Neural progenitor cell (in vitro differentiated cells): Measurements from ENCODE around the gene C2.

Source experiments
- EZH2 ChIP-seq: fragments of 200-600 bp; sonication (generic); IDR thresholded peaks from 2 replicates; pipeline ENCODE4 v1.6.1; 2017; ENCODE audit warnings: antibody characterized with exemption, mild to moderate bottlenecking, moderate library complexity
- EZH2phosphoT487 ChIP-seq: fragments of 200-600 bp; sonication (generic); IDR thresholded peaks from 2 replicates; pipeline ENCODE4 v1.6.1; 2017; ENCODE audit warnings: antibody characterized with exemption
- TF ChIP-seq, protein P1 (sequence below): fragments of 200-600 bp; sonication (generic); IDR thresholded peaks from 2 replicates; pipeline ENCODE4 v1.5.1; 2017; ENCODE audit warnings: antibody characterized with exemption, mild to moderate bottlenecking

DNA sequence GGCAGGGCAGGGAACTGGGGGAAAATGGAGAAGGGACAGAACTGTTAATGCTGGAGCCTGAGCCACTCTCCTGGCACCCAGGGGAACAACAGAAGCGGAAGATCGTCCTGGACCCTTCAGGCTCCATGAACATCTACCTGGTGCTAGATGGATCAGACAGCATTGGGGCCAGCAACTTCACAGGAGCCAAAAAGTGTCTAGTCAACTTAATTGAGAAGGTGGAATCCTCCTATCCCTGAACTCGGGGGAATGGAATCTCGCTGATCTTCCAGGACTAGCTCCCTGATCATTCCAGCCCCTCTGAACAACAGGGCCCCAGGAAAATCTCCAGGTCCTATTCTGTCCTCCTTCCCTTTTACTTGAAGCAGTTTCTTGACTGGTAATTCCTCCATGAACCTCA, 20.3 kb downstream of the C2 start:
- TF ChIP-seq, protein P1, sequence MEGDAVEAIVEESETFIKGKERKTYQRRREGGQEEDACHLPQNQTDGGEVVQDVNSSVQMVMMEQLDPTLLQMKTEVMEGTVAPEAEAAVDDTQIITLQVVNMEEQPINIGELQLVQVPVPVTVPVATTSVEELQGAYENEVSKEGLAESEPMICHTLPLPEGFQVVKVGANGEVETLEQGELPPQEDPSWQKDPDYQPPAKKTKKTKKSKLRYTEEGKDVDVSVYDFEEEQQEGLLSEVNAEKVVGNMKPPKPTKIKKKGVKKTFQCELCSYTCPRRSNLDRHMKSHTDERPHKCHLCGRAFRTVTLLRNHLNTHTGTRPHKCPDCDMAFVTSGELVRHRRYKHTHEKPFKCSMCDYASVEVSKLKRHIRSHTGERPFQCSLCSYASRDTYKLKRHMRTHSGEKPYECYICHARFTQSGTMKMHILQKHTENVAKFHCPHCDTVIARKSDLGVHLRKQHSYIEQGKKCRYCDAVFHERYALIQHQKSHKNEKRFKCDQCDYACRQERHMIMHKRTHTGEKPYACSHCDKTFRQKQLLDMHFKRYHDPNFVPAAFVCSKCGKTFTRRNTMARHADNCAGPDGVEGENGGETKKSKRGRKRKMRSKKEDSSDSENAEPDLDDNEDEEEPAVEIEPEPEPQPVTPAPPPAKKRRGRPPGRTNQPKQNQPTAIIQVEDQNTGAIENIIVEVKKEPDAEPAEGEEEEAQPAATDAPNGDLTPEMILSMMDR = no peak
- TF ChIP-seq EZH2 (no peak), EZH2phosphoT487 (no peak)
